A549 (cell line): ENCODE data around the gene PRR18. TPM values are rescaled to one million over a fixed set of nuclear protein-coding genes. Genes with fewer than 3 reads are reported as not detected.

Source experiments
- ATAC-seq, 2 experiments: fragments of 200-7000 bp in 1 of 2; fragments of >200 bp in 1 of 2; cut with Nextera tagmentation in 1 of 2; cut with Tn5 transposase in 1 of 2; 3 replicates each; pipeline versions ENCODE4 v1.8.0 to v1.9.1; 2018 to 2020; ENCODE audit warnings: mild to moderate bottlenecking in 1 of 2, moderate library complexity in 1 of 2
- CTCF ChIA-PET: fragments of 300-600 bp; sonication (Branson Sonifier 250); formaldehyde crosslinking; extraction: SDS; loops from one replicate; lab custom pipeline; 2021; ENCODE audit warnings: antibody characterized with exemption, inconsistent platforms; lab: Yijun Ruan, JAX
- POLR2A ChIA-PET: fragments of 350-600 bp; formaldehyde crosslinking; extraction: SDS; loops from one replicate; lab custom pipeline; 2021; ENCODE audit warnings: antibody characterized with exemption, inconsistent platforms; lab: Yijun Ruan, JAX
- DNase-seq, 2 experiments: peaks; one replicate each; pipeline versions ENCODE4 v3.0.0 to v3.0.0-alpha.2; 2011 to 2016; ENCODE audit warnings: low read depth in 1 of 2, low spot score in 1 of 2
- FAIRE-seq: peaks from 2 replicates; lab custom pipeline; 2011; peaks lifted over from hg19 to GRCh38; lab: Jason Lieb, UNC
- H3K27ac ChIP-seq, 2 experiments: fragments of >200 bp; sonication (Bioruptor Twin); formaldehyde crosslinking; 3 replicates each; pipeline ENCODE4 v1.5.1; 2016 to 2017
- H3K4me1 ChIP-seq: fragments of >200 bp; sonication (Bioruptor Twin); formaldehyde crosslinking; 3 replicates; pipeline ENCODE4 v1.6.1; 2016
- H3K4me2 ChIP-seq: fragments of >200 bp; sonication (Bioruptor Twin); formaldehyde crosslinking; 3 replicates; pipeline ENCODE4 v1.6.1; 2016
- H3K4me3 ChIP-seq: fragments of >200 bp; sonication (Bioruptor Twin); formaldehyde crosslinking; 3 replicates; pipeline ENCODE4 v1.5.1; 2016
- H3K9me3 ChIP-seq: fragments of >200 bp; sonication (Bioruptor Twin); formaldehyde crosslinking; 3 replicates; pipeline ENCODE4 v1.6.1; 2016
- ATOH8 ChIP-seq: fragments of 250-450 bp; sonication (Bioruptor Pico); IDR thresholded peaks from 2 replicates; pipeline ENCODE4 v1.5.0; 2020; ENCODE audit warnings: low read depth, mild to moderate bottlenecking, moderate library complexity
- BHLHE40 ChIP-seq: IDR thresholded peaks from 2 replicates; pipeline ENCODE4 v1.6.1; 2012; ENCODE audit warnings: low read depth, low read length, inconsistent platforms
- CHD2 ChIP-seq: fragments of 150-350 bp; IDR thresholded peaks from 2 replicates; pipeline ENCODE4 v1.6.1; 2014; ENCODE audit warnings: low read length; ENCODE audit not compliant: partially characterized antibody
- EHF ChIP-seq: fragments of 250-450 bp; sonication (Bioruptor Pico); IDR thresholded peaks from 2 replicates; pipeline ENCODE4 v1.5.0; 2020; ENCODE audit warnings: mild to moderate bottlenecking
- EP300 ChIP-seq, 2 experiments: fragments of >200 bp; sonication (Bioruptor Twin); formaldehyde crosslinking; IDR thresholded peaks; 2 replicates in 1 of 2; 3 replicates in 1 of 2; pipeline ENCODE4 v1.6.1; 2016 to 2017
- FOSB ChIP-seq: fragments of 250-450 bp; sonication (Bioruptor Pico); IDR thresholded peaks from 2 replicates; pipeline ENCODE4 v1.5.0; 2020; ENCODE audit warnings: mild to moderate bottlenecking, moderate library complexity
- GATA3 ChIP-seq: IDR thresholded peaks from 2 replicates; pipeline ENCODE4 v1.6.1; 2012; ENCODE audit warnings: borderline replicate concordance
- MAZ ChIP-seq: fragments of 150-350 bp; IDR thresholded peaks from 2 replicates; pipeline ENCODE4 v1.6.1; 2014; ENCODE audit warnings: antibody characterized with exemption, low read depth, low read length, borderline replicate concordance
- RAD21 ChIP-seq, 2 experiments: fragments of >200 bp in 1 of 2; sonication (Bioruptor Twin) in 1 of 2; formaldehyde crosslinking in 1 of 2; IDR thresholded peaks in 1 of 2; conservative IDR thresholded peaks in 1 of 2; 2 replicates in 1 of 2; 3 replicates in 1 of 2; pipeline ENCODE4 v1.6.1; 2012 to 2018; ENCODE audit warnings: inconsistent platforms in 1 of 2
- REST ChIP-seq: fragments of 200-600 bp; sonication (generic); IDR thresholded peaks from 2 replicates; pipeline ENCODE4 v1.6.1; 2016; ENCODE audit warnings: antibody characterized with exemption, mild to moderate bottlenecking, moderate library complexity
- SMC3 ChIP-seq: fragments of >200 bp; sonication (Bioruptor Twin); formaldehyde crosslinking; IDR thresholded peaks from 3 replicates; pipeline ENCODE4 v1.6.1; 2018; ENCODE audit warnings: inconsistent platforms
- SREBF2 ChIP-seq: fragments of 450-650 bp; IDR thresholded peaks from 2 replicates; pipeline ENCODE4 v1.6.1; 2014; ENCODE audit warnings: mild to moderate bottlenecking, moderate library complexity
- TFCP2L1 ChIP-seq: fragments of 250-450 bp; sonication (Bioruptor Pico); IDR thresholded peaks from 2 replicates; pipeline ENCODE4 v1.5.0; 2021; ENCODE audit warnings: mild to moderate bottlenecking
- TP53 ChIP-seq: fragments of 250-450 bp; sonication (Bioruptor Pico); IDR thresholded peaks from 2 replicates; pipeline ENCODE4 v1.5.0; 2021; ENCODE audit warnings: mild to moderate bottlenecking, moderate library complexity
- ZFP36 ChIP-seq: fragments of 450-650 bp; IDR thresholded peaks from 2 replicates; pipeline ENCODE4 v1.6.1; 2014; ENCODE audit warnings: borderline replicate concordance; ENCODE audit not compliant: partially characterized antibody
- WGBS: methylation state at CpG from one replicate; pipeline ENCODE4 v1.1.6; 2017; ENCODE audit errors: missing lambda C conversion rate; 5-methylcytosine and 5-hydroxymethylcytosine counted together
- polyA plus RNA-seq, 4 experiments: library from polyadenylated mRNA; depleted of rRNA in 3 of 4; stranded (reverse); fragments of >200 nt; fragmentation: RNase III in 1 of 4; extraction: RNeasy Plus Mini Kit Qiagen cat#74134 plus additional on column Dnase treatment in 1 of 4; gene quantifications; 2 replicates in 3 of 4; 3 replicates in 1 of 4; pipeline ENCODE4 v1.2.3, GENCODE V29; 2011 to 2017
- TF ChIP-seq, protein P1 (sequence below): fragments of >200 bp; sonication (Bioruptor Twin); formaldehyde crosslinking; IDR thresholded peaks from 3 replicates; pipeline ENCODE4 v1.5.1; 2016
- TF ChIP-seq, protein P2 (sequence below): IDR thresholded peaks from 2 replicates; pipeline ENCODE4 v1.6.1; 2012; ENCODE audit warnings: low read depth, borderline replicate concordance

The PRR18 gene
- polyA plus RNA-seq, 2 of the 4 experiments (the other 2 are of a cell fraction): 0.08 to 0.13 TPM

- no peak for FAIRE-seq
These were observed 31.2 kb downstream of the PRR18 start for GRCh38 chr6:166277018-166277417.

GRCh38 chr6:166275714-166276166 lies 32.5 kb downstream of the PRR18 start:
- Histone ChIP-seq H3K4me1 (no peaks in the 10 kb centered on the region), H3K27ac (no peak overlapping the region), H3K4me3 (no peak overlapping the region), H3K9me3 (no peaks in the 10 kb centered on the region), H3K4me2 (peak overlapping the region; percentile 34)
- TF ChIP-seq SMC3 (peak; percentile 80), SREBF2 (no peak), GATA3 (no peak), CHD2 (no peak), EP300 (IDR thresholded peaks at IDR 0.05) (no peak), TFCP2L1 (no peak), EHF (CRISPR knock-in tag) (no peak), BHLHE40 (no peak), ATOH8 (CRISPR knock-in tag) (no peak), ZFP36 (no peak), RAD21 (conservative IDR thresholded peaks at IDR 0.05 in 1 of 2, IDR thresholded peaks at IDR 0.05 in 1 of 2) (peak; percentile 84 to 90), REST (no peak), TP53 (CRISPR knock-in tag) (no peak)
- TF ChIP-seq, protein P1, sequence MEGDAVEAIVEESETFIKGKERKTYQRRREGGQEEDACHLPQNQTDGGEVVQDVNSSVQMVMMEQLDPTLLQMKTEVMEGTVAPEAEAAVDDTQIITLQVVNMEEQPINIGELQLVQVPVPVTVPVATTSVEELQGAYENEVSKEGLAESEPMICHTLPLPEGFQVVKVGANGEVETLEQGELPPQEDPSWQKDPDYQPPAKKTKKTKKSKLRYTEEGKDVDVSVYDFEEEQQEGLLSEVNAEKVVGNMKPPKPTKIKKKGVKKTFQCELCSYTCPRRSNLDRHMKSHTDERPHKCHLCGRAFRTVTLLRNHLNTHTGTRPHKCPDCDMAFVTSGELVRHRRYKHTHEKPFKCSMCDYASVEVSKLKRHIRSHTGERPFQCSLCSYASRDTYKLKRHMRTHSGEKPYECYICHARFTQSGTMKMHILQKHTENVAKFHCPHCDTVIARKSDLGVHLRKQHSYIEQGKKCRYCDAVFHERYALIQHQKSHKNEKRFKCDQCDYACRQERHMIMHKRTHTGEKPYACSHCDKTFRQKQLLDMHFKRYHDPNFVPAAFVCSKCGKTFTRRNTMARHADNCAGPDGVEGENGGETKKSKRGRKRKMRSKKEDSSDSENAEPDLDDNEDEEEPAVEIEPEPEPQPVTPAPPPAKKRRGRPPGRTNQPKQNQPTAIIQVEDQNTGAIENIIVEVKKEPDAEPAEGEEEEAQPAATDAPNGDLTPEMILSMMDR: peak; percentile 94
- TF ChIP-seq, protein P2, sequence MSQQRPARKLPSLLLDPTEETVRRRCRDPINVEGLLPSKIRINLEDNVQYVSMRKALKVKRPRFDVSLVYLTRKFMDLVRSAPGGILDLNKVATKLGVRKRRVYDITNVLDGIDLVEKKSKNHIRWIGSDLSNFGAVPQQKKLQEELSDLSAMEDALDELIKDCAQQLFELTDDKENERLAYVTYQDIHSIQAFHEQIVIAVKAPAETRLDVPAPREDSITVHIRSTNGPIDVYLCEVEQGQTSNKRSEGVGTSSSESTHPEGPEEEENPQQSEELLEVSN: no peak
- WGBS: under 1% methylated on average over 19 of the region's 21 CpGs
- peak; percentile 35 to 40 for DNase-seq
- FAIRE-seq: no peak
- ChIA-PET CTCF (interaction anchor here (0.6 to 4.2 kb wide), 13 partner anchors 9 to 452 kb away, joined by 3 to 45 read pairs (median 3); no protein-coding TSS in a partner anchor), POLR2A (no interaction called here)
- ATAC-seq: peak; percentile 91 to 95

More at GRCh38 chr6:166277018-166277417, 31.2 kb downstream of the PRR18 start:
- no peak overlapping the region for H3K27ac ChIP-seq
- H3K9me3 ChIP-seq: no peaks in the 10 kb centered on the region
- WGBS: 34% methylated on average over 11 of the region's 11 CpGs
- ChIA-PET CTCF (interaction anchor here (0.7 to 4.2 kb wide), 9 partner anchors 8 to 123 kb away, joined by 3 to 45 read pairs (median 3); no protein-coding TSS in a partner anchor), POLR2A (no interaction called here)
- H3K4me3 ChIP-seq: no peak overlapping the region
- TF ChIP-seq FOSB (CRISPR knock-in tag) (no peak), MAZ (no peak)
- H3K4me2 ChIP-seq: no peak overlapping the region
- ATAC-seq (no peak), DNase-seq (no peak)
- H3K4me1 ChIP-seq: no peaks in the 10 kb centered on the region
